OCI-M2 (cell line): Measurements from ENCODE around the gene PTCH1.
A peak's percentile ranks its signal among the peaks of the same experiment; 100 is the strongest.

Source experiments
- DNase-seq: peaks from one replicate; lab custom pipeline; 2025; ENCODE audit not compliant: unreplicated experiment; lab: John Stamatoyannopoulos, UW

Gene PTCH1

DNA sequence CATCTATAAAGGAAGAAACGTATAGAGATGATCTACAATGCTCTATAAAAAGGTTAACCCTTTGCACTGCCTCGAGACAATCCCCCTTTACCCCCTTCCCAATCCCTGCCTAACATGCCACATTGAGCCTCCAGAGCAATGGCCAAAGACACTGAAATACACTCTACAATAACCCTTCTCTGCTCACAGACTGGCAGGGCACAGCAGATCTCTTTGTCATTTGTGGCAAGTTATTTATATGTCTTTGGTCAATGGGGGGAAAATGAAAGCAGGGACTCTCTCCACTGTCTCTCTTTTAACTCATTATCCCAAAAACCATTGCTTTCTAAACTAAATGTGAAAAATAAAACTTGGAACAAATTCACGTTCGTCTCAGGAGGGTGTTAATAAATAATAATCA, 51.7 kb downstream of the PTCH1 start:
- DNase-seq, result no peak

- DNase-seq, result no peak
Observed at GRCh38 chr9:95463148-95464060, 53.4 kb downstream of the PTCH1 start.

DNA sequence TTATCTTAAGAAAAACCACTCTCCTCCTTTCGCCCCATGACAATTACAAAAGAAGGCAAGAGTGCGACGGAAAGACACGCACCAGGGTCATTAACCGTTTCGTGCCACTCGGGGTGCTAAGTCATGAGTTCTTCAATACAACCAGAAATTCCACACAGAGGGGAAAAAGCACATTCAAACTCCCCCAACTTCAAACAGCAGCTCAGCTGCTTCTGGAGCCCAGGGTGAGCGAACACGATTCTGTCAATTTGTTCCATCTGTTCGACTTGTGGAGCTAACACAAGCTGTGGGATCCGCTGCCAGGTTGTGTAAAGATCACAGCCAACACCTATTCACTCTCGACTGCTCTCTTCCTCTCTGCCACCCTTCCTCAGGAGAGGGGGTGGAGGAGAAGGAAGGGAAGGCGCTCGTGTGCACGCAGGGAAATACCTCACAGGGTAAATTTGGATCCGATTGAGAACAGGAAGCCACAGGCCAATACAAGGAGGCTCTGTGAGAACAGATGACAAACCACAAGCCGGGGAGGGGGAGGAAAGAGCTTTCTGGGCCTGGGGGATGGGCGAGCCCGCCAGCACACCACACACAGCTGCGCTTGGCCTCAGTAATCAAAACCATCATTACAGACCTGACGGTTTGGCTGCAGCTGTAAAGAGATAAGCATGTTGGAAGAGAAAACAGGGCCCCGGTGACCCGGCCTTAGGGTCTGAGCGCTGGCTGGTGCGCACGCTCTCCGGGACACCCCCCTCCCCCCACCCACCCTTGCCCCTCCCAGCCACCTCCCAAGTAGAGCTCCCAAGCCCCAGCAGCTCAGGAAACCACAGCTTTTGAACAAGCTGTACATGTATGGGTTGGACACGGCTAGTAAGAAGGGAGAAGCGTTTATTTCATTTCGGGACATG, 54.3 kb downstream of the PTCH1 start:
- DNase-seq, result peak; percentile 71

- no peak for DNase-seq
Observed at GRCh38 chr9:95461448-95462248, 55.1 kb downstream of the PTCH1 start.

DNA sequence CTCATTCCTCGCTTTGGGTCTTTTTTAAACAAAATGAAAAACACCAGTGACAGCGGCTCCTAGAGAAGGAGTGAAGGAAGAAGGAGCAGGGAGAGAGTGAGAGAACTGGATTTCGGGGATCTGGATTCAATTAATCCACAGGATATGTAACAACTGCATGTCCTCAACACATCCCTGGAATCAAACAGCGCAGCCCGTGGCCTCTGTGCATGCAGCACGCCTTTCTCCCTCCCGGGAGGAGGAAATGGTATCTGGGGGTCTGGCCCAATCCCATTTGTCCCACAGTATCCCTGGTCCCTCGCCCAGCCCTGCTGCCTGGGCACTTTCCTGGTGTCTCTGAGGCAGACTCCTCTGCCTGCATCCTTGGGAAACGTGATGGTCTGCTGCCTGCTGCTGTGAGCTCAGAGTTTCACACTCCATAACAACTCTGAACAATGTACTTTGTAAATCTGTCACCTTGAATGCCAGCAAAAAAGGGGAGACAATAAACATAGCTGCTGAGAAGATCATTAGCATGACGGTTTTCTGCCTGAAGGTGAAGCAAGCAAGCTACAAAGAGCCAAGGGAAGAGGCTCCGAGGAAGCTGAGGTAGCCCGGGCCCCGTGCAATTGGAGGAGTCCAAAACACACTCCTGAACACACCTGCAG, 56.1 kb downstream of the PTCH1 start:
- no peak for DNase-seq

DNA sequence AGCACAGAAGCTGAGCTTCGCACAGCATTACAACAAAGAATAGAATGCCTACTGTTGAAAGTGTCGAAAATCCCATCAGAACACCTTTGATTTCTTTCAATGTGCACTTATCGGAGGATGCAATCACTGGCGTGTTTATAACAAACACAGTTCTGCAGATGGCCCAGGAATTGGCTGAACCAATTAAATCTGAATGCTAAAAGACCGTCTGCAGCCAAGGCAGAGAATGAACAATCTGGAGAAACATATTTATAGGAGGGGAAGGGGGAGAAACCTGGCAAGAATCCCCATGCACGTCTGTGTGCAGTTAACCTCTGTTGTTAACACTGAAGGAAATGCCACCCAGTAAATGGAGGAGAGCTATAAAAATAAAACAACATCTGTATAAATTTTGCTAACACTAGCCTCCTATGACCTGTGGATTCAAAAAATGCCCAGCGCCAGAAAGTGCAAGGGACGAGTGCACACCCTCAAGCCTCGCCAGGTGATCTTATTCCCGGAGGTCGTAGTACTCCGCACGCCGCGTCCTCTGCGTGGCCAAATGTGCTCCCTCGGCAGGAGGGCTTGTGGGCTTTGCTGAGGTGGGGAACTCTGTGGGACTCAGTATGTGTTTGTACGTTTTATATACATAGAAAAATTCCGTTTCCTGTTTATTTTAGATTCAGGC, 56.8 kb downstream of the PTCH1 start:
- DNase-seq, result no peak

DNA sequence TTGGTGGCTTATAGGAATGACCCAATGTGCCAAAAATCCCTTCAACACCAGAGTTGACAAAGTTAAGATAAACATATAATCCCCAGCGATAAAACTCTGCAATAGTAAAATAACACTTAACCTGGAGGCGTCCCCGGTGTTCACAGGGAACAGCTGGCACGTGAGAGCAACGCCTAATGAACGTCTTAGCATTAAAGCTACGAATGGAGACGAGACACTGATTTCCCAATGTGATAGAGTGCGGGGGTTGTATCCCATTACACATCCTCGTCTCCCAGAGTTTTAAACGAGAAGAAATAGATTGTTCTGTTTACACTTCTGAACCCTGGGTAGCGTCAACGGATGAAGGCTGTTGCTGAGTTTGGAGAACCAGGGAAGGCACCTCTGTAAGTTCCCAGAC, 57.6 kb downstream of the PTCH1 start:
- DNase-seq, result no peak

DNA sequence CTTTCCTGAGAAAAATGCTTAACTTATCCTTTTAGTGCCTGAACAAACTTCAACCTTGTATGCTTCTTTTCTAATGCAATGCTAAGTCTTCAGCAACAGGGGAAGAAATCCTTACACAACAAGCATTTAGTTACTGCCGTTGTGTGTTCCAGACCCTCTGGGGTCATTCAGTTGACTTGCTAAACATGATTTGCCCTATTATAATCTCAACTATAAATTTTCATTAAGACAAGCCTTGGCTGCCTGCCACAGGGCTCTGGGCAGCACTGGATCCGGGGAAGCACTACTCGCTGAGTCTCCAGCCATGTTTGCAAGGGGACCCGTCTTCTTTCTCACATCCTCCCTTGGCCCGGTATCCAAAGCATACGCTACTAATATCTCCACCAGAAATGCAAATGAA, 58.1 kb downstream of the PTCH1 start:
- DNase-seq, result no peak

GRCh38 chr9:95457769-95458168, 59.0 kb downstream of the PTCH1 start:
- no peak for DNase-seq

DNA sequence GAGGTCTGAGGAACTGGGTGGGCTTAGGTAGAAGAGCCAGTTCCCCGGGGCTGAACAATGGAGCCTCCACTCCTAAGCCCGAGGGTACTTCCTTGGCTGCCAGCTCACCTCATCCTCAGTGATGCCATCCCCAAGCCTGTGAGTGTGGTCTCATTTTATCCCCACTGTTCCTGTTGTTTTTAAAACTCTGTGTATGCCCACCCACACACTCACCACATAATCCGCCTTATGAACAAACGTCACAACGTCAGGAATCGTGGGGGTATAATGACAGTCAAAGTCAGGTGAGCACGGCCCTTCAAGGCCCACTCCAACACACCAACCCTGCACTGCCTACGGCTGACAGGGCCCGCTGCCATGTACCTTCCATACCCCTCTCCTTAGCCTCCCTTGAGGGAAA, 61.1 kb downstream of the PTCH1 start:
- no peak for DNase-seq

- no peak for DNase-seq
Observed at GRCh38 chr9:95452176-95452575, 64.6 kb downstream of the PTCH1 start.

GRCh38 chr9:95451065-95451426, 65.7 kb downstream of the PTCH1 start:
- DNase-seq, result no peak

GRCh38 chr9:95450171-95451064, 66.4 kb downstream of the PTCH1 start:
- DNase-seq, result no peak

GRCh38 chr9:95449016-95449415, 67.8 kb downstream of the PTCH1 start:
- DNase-seq, result no peak

- no peak for DNase-seq
Observed at GRCh38 chr9:95447660-95448420, 68.9 kb downstream of the PTCH1 start.

DNA sequence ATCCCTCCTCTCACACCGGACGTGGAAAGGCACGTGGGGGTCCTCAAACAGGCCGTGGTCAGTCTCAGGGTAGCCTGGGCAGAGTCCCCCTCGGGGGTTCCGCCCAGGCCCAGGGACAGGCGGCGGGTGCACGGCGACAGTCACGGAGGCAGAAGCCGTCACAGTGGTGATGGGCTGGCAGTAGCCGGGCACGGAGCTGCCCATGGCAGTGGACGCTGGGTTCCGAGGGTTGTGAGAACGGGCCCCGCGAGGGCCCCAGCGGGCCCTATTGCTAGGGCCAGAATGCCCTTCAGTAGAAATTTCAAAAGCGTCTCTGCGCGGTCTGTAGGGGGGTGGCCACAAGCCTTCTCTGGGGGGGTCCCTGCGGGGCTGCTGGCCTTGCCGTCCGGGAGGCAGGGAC, 69.8 kb downstream of the PTCH1 start:
- DNase-seq, result no peak

DNA sequence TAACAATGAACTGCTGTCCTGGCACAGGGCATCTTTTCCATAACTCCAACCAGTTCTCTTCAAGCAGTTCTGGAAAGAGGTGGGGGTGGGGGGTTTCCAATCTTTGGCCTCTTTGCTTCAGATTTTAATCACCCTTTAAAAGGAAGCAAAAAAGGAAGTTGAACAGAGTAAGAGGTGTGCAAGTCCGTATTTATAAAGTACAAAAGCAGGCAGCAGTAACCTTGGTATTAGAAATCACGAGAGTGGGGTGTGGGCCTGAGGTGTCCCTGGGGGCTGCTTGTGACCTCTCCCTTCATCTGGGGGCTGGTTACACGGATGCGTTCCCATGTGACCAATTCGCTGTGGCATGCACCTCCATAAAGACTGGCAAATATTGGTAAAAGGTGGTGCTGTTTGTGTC, 70.5 kb downstream of the PTCH1 start:
- no peak for DNase-seq

GRCh38 chr9:95444160-95444559, 72.6 kb downstream of the PTCH1 start:
- DNase-seq, result no peak
